HG02970 (cell line): ENCODE results near the gene TUFT1.

Experiments used
- ATAC-seq: cut with Tn5 transposase; IDR thresholded peaks from one replicate; pipeline ENCODE4 v1.9.1; 2021; ENCODE audit warnings: mild to moderate bottlenecking, moderate library complexity, moderate number of reproducible peaks; ENCODE audit not compliant: unreplicated experiment, low FRiP score

The TUFT1 gene

GRCh38 chr1:151535326-151536271, 4.5 kb upstream of the TUFT1 start:
- ATAC-seq: no peak

GRCh38 chr1:151536499-151536898, 3.6 kb upstream of the TUFT1 start:
- no peak for ATAC-seq

GRCh38 chr1:151537112-151537511, 3.0 kb upstream of the TUFT1 start:
- ATAC-seq: no peak

DNA sequence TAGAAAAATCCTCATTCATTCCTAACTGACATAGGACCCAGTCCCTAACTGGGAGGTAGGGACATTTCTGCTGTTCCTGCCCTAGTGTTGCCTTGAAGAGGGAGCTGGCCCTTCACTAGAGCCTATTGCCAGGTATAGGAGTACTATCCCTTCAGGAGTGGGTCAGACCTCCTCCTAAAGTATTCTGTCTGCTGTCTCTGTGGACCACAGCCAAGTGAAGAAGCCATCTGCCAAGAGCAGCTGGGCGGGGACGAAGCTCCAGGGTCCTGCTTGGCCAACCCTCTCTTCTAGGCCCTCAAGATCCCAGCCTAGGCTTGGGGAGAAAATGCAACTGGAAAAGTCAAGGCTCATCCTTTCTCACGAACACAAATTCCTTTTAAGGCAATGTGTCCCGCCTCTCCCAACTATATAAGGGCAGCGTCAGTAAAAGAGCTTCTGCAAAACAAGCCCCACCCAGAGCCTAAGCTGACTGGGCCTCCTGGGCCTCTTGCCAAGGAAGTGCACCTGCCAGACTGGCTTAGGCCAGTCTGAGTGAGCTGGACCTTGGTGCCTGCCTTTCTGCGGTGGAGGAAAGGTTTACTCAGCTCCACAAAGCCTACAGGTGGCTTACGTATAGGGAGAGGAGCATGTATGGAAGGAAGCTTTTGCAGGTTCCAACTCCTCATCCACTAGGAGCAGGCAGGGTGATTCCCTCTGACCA, 638 bp upstream of the TUFT1 start:
- ATAC-seq: peak; percentile 9

DNA sequence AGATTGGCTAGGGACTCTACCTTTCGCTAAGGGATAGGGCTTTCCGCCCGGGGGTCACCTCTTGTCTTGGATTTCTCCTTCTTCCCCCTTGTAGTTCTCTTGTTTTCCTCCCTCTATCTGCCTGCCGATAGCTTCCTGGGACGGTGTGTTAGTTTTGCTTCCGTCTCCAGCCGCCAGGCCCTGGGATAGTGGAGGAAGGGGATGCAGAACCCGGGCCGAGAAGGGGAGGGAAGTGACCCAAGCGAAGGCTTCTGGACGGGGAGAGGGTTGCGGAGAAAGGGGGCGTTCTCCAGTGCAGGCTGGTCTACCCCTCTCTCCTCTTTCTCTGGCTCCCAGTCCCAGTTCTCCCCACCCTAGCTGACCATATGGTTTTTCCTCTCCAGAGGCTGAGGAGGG, 871 bp downstream of the TUFT1 start:
- ATAC-seq: no peak

DNA sequence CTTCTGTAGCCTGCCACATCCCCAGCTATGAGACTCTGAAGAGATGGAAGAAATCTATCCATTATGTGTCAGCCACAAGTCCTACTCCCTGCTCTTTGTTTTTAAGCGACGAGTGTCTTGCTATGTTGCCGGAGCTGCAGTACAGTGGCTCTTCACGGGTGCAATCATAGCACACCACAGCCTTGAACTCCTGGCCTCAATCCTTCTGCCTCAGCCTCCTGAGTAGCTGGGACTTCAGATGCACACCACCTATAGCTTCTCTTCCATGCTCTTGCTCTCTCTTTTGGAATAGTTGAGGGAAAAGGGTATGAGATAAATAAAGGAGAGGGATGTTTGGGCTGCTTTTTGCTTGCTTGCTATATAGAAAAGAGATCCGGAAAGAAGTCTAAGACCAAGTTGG, 1.6 kb downstream of the TUFT1 start:
- ATAC-seq: no peak

GRCh38 chr1:151542710-151543129, 2.6 kb downstream of the TUFT1 start:
- ATAC-seq: no peak

DNA sequence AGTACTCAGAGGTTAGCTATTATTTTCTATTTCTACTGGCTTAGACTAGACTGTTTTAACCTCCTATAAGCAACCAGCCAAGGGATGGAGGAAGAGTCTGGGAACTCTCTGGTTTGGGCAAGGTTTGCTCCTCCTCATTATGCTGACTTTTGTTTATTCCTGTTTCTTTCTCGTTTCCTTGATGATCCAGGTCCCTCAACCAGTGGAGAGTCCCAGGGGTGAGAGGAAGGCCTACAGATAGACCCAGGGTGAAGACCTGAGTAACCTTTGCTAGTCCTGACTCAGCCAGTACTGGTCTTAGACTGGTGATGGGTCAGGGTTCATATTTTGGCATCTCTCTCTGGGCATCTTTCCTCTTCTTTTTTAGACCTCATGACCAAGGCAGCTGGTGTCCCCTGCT, 5.4 kb downstream of the TUFT1 start:
- no peak for ATAC-seq

- no peak for ATAC-seq
Observed at GRCh38 chr1:151546011-151546925, 6.2 kb downstream of the TUFT1 start.

GRCh38 chr1:151547119-151547899, 7.2 kb downstream of the TUFT1 start:
- ATAC-seq: no peak

DNA sequence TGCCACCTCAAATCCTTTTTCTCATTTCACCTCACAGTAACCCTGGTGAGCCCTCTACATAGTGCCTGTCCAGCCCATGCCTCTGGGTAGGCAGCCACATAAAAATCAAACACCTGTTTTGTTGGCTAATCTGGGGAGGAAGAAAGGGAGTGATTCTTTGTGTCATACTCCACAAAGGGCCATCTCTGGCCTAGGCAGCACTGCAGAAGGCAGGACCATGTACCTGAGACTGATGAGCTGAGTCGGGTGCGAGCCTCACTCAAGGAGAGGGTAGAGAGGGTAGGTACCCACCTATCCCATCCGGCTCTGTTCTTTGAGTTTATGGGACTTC, 7.8 kb downstream of the TUFT1 start:
- no peak for ATAC-seq

GRCh38 chr1:151549199-151549598, 9.1 kb downstream of the TUFT1 start:
- ATAC-seq: no peak

GRCh38 chr1:151553659-151554058, 13.6 kb downstream of the TUFT1 start:
- ATAC-seq: no peak

GRCh38 chr1:151556052-151556451, 15.9 kb downstream of the TUFT1 start:
- no peak for ATAC-seq

GRCh38 chr1:151562661-151563060, 22.6 kb downstream of the TUFT1 start:
- ATAC-seq: no peak

DNA sequence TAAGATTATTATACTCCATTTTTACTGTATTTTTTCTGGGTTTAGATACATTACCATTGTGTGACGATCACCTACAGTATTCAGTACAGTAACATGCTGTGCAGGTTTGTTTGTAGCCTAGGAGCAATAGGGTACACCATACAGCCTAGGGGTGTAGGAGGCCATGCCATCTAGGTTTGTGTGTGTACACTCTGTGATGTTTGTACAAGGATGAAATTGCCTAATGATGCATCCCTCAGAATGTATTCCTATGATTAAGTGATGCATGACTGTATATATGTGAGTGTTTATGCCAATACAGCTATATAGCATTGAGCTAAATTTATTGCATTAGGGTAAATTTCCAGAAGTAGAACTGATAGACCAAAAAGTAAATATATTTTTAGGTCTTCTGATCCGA, 23.3 kb downstream of the TUFT1 start:
- ATAC-seq: no peak

DNA sequence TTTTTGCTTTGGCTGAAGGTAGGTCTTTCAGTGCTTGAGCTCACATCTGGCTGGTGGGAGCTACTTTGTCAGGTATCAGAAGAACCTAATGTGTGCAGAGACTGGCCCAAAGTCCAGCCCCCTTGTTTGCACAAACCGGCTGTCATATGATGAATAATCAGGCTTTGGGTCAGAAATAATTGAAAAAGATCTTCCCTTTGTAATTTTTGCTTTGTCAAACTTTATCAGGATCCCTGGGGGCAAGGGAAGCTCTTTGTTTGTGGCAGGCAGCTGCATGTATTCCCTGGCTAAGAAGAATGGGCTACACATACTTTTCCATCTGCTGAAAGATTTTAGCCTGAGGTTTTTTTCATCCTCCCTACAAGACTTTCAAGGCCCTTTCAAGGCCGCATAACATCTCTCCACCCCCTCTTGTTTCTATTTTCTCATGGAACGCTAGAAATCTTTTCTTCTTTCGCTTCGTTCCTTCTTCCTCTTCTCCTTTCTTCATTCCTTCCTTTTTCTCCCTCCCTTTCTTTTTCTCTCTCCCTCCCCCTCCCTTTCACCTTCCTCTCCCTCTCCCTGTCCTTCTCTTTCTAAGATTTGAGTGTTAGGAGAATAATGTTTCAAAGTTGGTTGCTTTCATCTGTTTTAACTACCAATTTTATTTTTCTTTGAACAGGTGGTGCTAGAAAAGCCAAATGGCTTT, 25.5 kb downstream of the TUFT1 start:
- no peak for ATAC-seq

DNA sequence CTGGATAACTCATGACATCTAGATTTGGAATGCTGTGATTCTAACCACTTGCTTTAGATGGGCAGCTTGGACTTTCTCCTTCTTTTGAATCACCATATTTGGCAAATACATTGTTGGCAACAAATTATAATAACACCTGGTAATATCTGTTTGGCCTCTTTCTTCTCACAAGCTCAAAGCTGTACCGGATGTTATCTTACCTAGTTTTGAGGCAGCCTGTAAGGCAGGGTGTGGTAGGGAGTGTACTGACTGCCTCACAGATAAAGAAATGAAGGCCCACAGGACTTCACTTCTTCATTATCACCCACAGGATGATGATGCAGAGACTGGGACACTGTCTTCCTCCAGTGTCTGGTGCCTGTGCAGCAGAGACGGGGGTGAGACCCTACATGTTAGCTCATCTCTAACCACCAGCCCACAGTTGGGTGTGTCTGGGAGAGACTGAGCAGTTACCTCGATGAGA, 28.5 kb downstream of the TUFT1 start:
- ATAC-seq: no peak

DNA sequence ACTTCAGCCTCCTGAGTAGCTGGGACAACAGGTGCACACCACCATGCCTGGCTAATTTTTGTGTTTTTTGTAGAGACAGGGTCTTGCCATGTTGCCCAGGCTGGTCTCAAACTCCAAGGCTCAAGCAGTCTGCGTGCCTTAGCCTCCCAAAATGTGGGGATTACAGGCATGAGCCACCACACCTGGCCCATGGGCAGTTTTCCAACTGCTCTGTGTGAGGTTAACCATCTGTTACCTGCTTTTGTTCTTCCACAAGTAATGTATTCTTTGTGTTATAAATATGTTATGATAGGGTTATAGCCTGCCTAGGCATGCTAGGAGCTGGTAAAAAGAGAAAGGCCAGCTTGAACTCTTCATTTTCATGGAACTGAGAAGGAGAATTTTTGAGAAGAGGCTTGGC, 30.7 kb downstream of the TUFT1 start:
- ATAC-seq: no peak
